SK-MEL-5 (cell line): ENCODE data around the gene CDH5. TPM values are rescaled to one million over a fixed set of nuclear protein-coding genes. Genes with fewer than 3 reads are reported as not detected.

Experiments
- DNase-seq: peaks from one replicate; pipeline ENCODE4 v3.0.0-alpha.2; 2016; ENCODE audit warnings: low read depth, low spot score
- in situ Hi-C: cut with HindIII; loops from 2 replicates; pipeline ENCODE4 v1.10.0; 2016; ENCODE audit warnings: low sequenced_read_pairs, high pct_unique_total_duplicates, low pct_unique_long_range_greater_than_20kb
- total RNA-seq: library from RNA; depleted of rRNA; stranded (reverse); fragments of >200 nt; shearing (Covaris generic); gene quantifications from 2 replicates; pipeline ENCODE4 v1.2.3, GENCODE V29; 2014

Gene CDH5
- total RNA-seq, 1 experiment from 2014 or later: not detected

DNA sequence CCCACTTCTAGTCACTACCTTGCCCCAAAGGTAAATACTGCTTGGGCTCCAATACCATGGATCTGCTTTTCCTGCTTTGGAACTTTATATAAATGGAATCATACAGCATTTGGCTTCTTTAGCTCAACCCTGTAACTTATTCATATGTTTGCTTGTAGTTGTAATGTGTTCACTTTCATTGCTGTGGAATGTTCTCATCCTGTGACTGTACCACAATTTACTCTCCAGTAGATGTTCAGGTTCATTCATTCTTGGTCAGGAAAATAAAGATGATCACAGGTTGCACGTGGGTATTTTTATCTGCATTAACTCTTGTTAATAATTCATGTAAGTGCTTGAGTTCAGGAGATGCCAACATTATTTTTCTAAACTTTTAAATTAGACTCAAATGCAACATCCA lies 53.9 kb downstream of the CDH5 start:
- in situ Hi-C loops: no loop called here
- DNase-seq: no peak

DNA sequence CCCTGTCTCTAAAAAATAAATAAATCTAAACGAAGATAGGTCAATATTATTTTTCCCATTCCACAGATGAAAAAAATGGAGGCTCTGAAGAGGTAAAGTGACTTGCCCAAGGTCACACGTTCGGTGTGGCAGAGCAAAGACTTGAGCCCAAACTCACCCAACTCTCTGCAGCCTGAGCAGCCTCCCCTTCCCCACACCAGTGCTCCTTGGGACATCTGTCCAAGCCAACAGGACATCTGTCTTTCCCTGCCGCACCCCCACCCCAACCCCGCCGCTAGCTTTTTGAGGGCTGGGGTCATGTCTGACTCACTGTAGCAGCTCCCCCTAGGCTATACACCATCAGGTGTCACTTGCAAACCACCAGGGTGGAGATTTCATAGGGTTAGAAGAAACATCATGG lies 55.4 kb downstream of the CDH5 start:
- no peak for DNase-seq
- in situ Hi-C loops: no loop called here

DNA sequence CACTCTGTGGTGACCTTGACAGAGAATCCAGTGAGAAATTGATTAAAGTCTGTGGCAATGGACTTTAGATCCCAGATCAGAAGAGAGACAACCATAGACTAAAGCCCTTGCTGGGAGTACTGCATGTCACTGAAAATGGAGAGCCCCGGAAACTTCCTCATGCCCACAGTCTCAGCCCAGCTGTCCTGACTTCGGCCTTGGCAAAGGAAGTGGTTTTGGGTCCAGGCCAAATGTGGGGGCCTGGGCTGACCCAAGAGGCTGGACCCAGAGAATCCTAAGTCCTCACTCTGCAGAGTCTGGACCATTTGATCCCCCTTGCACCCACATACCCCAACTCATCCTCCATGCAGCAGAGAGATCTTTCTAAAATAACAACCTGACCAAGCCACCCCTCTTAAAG lies 55.9 kb downstream of the CDH5 start:
- in situ Hi-C loops: no loop called here
- no peak for DNase-seq

DNA sequence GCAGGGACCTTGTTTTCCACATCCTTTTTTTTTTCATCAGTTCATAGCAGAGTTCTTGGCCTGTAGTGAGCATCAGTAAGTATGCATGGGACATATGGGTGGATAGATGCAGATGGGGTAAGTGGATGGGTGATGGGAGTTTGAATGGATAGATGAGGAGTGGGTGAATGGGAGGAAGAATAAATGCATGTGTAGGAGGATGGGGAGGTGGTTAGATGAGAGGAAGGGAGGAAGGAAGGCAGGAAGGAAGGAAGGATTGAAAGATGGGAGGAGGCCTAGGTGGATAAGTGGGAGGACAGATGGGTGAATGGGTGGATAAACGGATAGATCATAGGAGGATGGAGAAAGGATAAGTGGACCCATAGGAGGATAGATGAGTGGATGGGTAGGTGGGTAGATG lies 56.7 kb downstream of the CDH5 start:
- no peak for DNase-seq
- in situ Hi-C loops: no loop called here

DNA sequence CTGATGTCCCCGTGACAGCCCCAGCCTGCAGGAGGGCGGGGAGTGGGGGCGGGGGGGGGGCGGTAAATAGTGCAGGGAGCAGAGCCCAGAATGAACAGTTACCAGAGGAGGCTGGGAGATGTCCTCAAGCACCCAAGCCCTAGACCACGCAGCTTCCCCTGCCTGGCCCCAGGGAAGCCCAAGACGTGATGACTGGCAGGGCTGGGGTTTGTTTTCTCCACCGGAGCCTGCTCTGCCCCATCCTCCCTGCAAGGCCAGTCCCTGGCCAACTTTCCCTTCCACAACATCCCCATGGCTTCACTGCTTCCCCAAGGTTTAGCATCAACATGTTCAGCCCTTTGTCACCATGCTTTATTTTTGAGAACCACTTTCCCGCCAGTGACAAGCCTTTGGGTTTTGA lies 59.2 kb downstream of the CDH5 start:
- in situ Hi-C loops: no loop called here
- DNase-seq: no peak

DNA sequence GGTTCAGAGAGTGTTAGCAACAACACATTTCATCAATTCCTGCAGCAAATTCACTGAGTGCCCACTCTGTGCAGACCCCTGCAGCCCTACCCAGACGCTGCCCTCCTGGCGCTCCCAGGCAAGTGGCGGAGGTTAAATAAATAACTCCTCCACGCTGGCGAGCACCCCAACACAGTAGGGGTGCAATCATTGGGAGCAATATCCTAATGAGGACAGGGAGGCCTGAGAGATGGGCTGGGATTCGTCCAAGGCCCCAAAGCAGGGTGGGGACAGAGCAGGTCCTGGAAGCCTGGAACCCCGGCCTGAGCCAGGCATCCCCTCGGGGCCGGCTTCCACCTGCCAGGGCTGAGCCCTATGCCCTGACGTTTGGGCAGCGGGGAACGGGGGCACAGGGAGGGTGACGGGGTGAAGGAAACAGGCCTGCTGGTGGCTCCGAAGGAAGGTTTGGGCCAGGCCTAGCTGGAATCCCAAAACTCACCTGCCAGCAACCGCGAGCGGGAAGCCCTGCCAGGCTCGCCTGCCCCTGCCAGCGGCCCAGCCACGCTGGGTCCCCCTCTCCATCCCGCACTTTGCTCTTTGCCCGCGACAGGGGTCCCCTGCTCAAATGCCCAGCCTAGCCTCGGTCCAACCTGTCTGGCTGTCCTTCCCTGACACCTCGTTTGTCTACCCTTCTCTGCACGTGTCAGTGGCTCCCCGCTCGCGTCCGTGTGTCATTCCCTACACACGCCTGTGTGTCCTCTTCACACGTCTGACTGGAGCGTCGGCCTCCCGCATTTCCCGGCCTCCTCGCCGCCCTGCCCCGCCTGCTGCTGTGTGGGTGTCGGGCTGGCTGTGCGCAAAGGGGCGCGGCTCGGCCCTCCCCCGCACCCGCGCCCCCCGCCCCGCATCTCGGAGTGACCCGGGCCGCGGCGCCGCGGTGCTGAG lies 59.9 kb downstream of the CDH5 start:
- no peak for DNase-seq
- in situ Hi-C loops: no loop called here

DNA sequence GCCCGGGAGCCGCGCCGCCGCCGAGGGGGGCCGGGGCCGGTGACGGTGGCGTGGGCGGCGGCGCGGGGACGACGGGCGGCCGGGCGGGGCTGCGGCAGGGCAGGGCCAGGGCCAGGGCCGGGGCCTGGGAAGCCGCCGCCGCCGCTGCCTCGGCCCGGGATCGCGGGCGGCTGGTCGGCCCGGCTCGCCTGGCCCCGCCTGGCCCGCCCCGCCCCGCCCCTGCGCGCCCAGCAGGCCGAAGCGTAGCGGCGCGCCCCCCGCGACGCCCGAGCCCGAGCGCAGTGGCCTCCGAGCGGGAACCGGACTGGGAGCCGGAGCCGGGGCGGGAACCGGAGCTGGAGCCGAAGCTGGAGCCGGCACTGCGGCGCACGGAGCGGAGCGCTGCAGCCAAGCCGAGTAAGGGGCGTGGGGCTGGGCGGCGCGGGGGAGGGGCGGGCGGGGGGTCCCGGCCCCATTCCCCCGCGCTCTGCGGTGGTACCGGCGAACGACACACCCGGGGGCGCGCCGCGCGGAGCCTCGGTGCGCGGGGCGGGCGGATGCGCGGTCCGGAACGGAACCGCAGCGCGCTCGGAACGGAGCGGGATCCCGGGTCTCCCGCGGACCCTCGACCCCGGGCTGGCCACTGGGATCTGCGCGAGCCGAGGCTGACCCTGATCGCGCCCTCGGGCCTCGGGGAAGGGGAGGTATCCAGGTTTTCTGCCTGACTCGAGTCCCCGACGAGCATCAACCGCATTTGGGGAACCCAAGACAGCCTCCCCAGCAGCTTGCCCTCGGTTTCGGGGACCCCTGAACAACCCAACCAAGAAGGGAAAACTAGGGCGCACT lies 60.8 kb downstream of the CDH5 start, which contains the start of gene BEAN1:
TSS of gene BEAN1 (plus strand) at position 260 of the 825 bp plus-strand sequence. CDS start 10,382 bp downstream, outside the sequence.
- in situ Hi-C loops: no loop called here
- DNase-seq: no peak

DNA sequence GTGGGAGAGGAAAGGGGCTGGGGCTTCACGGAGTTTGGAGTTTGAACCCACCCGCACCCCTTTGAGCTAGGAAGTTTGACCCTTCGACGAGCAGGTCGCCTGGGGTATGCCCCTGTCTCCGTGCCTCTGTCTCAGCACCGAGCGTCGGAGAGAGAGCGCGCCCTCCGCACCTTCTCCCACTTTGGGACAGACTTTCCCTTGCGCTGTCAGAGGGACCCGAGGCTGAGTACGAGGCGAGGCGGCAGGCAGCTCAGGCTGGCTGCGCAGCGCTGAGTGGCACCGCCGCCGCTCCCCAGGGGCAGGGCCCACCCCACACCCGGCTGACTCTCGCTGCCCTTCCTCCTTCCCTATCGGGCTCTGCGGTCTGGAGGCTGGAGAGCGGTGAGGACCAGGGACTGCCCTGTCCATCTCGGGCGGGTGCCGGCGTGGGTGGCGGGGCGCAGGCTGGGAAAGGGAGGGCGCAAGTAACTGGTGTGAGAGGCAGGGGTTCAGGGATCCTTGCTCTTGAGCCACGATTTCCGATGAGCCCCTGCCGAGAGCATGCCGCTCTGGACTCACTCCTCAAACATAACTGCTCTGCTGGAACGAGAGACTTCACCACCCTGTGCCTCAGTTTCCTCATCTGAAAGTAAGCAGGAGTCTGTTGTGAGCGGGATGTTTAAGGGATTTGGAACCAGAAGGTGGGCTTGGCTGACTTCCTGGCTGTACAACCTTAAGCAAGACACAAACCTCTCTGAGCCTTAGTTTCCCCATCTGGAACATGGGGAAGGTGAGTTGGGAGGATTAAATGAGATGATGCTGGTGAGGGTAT lies 61.6 kb downstream of the CDH5 start:
- in situ Hi-C loops: no loop called here

DNA sequence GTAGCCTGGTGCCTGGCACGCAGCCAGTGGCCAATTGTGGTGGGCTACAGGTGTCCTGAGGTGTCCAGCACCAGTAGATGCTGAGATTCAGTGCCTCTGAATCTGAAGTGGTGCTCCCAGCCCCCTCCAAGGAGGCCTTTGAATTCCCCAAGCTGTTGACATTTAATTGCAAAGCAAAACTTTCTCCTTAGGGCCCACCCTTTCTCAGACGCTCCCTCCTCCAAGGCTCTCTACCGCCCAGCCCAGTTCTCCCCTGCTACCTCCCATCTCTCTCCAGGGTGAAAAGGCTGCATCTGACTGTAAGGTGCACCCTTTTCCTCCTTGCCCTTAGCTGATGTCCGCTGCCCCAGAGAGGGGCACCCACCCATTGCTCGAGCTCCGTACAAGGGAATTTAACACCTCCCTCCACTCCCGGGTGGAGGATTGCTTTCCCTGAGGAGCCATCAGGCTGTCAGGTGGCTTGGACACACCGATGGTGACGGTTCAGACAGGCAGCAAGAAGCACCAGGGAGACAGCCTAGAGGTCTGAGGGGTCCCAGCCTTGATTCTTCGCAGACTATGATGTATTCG lies 62.3 kb downstream of the CDH5 start:
- no peak for DNase-seq
- in situ Hi-C loops: no loop called here

More for the DNA sequence above, 61.6 kb downstream of the CDH5 start:
- DNase-seq: no peak

DNA sequence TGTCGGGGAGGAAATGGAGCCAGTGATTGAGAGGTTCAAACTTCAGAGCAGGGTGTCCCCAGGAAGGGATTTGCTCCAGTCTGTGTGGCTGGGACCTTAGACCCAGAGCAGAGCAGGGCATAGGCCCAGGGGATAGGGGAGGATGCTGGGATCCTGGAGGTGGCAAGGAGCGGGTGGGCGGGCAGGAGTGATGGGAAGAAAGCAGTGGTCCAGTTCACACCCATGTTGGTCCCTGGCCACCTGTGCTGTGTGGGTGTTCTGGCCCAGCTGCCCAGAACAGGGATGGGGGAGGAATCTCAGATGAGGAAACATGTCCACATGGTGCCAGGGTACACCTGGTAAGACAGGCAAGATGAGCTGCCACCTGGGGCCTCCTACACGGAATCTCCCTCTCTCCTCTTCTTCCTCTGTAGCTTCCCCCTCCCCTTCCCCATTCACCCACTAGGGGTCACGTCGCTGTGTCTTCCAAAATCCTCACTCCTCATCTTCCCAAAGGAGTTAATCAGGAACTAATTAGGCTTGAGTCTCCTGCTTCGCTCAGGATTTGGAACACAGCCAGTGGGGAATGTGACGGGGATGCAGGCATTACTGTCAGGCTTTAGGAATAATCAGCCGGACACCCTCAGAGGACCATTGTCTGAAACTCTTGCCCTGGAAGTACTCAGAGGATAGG lies 62.9 kb downstream of the CDH5 start:
- in situ Hi-C loops: no loop called here
- no peak for DNase-seq

DNA sequence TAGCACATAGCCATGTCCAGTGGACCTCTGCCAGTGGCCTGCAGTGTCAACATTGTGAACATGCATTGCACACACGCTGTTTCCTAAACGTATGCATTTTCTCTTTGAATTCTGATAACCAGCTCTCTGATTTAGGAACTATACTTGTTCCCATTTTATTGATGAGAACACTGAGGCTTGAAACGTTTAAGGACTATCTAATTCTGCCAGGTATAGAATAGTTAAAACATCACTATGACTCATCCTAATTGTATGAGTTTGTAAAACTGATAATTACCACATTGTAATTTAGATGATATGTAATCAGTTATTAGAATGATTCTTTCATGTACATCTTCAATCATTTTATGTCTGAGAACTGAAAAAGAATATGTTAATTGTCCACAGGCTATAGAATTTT lies 63.7 kb downstream of the CDH5 start:
- in situ Hi-C loops: no loop called here
- no peak for DNase-seq

DNA sequence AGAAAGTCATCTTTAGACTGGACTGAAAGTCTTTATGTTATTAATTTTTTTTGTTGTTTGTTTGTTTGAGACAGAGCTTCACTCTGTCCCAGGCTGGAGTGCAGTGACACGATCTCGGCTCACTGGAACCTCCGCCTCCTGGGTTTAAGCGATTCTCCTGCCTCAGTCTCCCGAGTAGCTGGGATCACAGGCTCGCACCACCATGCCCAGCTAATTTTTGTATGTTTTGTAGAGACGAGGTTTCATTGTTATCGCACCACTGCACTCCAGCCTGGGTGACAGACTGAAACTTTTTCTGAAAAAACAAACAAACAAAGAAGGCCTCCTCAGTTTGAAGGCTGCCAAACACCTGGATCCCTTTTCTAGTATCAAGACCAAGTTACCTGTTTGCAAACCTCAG lies 65.3 kb downstream of the CDH5 start:
- DNase-seq: no peak
- in situ Hi-C loops: no loop called here

DNA sequence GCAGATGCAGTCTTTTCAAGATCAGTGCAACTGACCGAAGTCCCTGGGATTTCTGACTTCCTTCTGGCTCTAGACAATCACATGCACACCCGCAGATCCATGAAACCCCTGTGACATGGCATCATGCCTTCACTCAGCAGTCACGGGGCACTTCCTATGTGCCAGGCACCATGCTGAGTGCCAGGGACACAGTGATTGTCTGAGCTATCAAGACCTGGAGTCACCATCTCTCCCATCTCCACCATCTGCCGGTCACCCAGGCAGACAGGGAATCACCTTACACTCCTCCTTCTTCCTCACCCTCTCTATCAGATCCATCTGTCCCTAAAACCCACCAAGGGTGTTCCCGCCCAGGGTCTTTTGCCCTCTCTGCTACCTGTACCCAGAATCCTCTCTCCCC lies 65.9 kb downstream of the CDH5 start:
- peak; percentile 23 for DNase-seq
- in situ Hi-C loops: no loop called here

DNA sequence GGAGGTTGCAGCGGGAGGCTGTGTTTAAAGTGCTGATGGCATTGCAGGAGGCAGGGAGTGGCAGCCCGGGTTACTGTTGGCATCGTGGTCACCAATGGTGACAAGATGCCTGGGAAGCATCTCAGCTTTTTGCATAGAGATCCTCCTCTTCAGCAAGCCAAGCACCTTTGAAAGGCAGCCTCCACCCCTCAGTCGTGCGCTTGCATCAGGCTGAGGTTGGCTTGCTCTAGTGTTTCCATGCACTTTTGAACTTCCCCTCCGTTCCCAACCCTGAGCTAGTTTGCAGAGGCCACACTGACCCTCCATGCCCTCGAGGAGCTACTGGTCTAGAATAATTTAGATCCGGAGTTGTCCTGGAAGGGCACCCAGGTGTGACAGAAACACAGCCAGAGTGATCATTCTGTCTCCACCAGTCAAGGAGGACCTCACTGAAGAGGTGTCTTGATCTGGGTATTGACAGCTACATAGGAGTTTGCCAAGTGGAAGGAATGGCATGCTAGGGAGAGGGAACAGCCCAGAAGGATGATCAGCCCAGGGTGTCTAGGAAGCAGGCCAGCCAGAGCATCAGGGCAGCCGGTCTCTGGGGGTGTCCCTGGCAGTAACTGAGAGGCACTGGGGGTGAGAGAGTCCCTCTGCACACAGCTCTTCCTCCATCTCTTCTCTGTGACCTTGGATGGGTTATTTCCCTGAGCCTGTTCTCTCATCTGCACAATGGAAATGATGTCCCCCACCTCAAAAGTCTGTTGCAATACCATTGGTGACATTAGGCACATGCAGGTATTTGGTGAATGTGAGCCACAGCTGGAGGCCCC lies 68.3 kb downstream of the CDH5 start:
- in situ Hi-C loops: no loop called here
- no peak for DNase-seq

DNA sequence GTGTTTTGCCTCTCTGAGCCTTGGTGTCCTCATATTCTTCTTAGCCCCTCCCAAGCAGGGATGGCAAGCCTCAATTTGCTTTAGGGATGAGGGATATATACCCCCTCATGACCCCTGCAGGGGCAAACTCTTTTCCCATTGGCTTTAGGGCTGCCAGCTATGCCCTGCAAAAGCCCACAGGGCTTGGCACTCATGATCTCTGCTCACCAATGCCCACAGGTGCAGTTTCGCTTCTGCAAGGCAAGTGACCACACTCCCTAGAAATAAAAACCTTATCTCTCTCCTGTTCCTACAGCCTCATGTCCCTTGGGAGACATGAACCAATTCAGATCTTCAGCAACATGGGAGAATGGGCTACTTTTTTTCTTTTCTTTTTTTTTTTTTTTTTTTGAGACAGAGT lies 69.4 kb downstream of the CDH5 start:
- DNase-seq: no peak
- in situ Hi-C loops: no loop called here

DNA sequence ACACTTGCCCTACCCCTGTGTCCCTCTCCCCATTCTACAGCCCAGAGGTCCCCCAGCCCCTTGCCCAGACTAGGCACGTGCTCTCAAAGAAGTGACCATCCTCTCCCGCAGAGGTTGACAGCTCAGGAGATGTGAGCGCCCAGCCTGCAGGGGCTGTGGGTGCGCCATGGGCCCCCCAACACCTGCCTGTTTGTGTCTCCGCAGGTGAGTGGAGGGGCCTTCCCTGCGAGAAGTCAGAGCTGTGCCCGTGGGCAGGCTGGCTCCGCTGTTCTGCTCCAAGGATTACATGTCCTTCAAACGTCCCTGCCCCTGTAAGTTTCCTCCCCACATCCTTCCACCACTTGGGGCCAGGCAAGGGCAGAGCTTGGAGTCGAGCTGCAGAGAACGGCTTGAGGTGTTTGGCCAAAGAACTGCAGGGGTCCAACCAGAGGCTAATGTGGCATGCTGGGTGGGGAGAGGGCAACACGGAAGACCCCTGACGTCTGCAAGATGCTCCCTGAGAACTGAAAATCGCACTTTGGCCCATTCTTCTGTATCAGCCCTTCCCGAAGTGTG lies 71.0 kb downstream of the CDH5 start:
- in situ Hi-C loops: no loop called here
- no peak for DNase-seq
